ENCODE measurements around the gene ZNF468. TPM values are rescaled to one million over a fixed set of nuclear protein-coding genes. Genes with fewer than 3 reads are reported as not detected.

The ZNF468 gene
- total RNA-seq, 2 experiments from 2014 or later = 13.9 to 15.1 TPM

Other genes with a start within 250 kb of the ZNF468 start
- gene ZNF83, start 219.3 kb downstream of the ZNF468 start, total RNA-seq = 10 to 100 TPM; 22.0 to 22.5 TPM
- 10 to 100 TPM; 15.1 to 15.9 TPM for gene ZNF611, start 122.6 kb downstream of the ZNF468 start, total RNA-seq
- gene ZNF600, start 70.8 kb downstream of the ZNF468 start, total RNA-seq = 10 to 100 TPM; 13.5 to 14.4 TPM
- gene ZNF28, start 36.0 kb downstream of the ZNF468 start, total RNA-seq = 10 to 100 TPM; 14.0 to 14.8 TPM
- 1 to 10 TPM; 4.9 to 7.1 TPM for gene ZNF320, start 40.0 kb upstream of the ZNF468 start, total RNA-seq
- 1 to 10 TPM; 5.1 to 6.1 TPM for gene ZNF888, start 65.8 kb upstream of the ZNF468 start, total RNA-seq
- 10 to 100 TPM; 11.1 to 12.0 TPM for gene ZNF816, start 105.3 kb upstream of the ZNF468 start, total RNA-seq
- not detected for gene ERVV-1, start 156.3 kb upstream of the ZNF468 start, total RNA-seq
- gene ERVV-2, start 187.1 kb upstream of the ZNF468 start, total RNA-seq = not detected
- 10 to 100 TPM; 22.6 to 27.4 TPM for gene ZNF160, start 245.8 kb upstream of the ZNF468 start, total RNA-seq